ENCODE results near the gene FXYD2.
"Not testable (repeated sequence)": the region's sequence is repeated elsewhere in the genome, so short reads cannot be mapped to it uniquely, and the experiment has no call there.

FXYD2 gene

DNA sequence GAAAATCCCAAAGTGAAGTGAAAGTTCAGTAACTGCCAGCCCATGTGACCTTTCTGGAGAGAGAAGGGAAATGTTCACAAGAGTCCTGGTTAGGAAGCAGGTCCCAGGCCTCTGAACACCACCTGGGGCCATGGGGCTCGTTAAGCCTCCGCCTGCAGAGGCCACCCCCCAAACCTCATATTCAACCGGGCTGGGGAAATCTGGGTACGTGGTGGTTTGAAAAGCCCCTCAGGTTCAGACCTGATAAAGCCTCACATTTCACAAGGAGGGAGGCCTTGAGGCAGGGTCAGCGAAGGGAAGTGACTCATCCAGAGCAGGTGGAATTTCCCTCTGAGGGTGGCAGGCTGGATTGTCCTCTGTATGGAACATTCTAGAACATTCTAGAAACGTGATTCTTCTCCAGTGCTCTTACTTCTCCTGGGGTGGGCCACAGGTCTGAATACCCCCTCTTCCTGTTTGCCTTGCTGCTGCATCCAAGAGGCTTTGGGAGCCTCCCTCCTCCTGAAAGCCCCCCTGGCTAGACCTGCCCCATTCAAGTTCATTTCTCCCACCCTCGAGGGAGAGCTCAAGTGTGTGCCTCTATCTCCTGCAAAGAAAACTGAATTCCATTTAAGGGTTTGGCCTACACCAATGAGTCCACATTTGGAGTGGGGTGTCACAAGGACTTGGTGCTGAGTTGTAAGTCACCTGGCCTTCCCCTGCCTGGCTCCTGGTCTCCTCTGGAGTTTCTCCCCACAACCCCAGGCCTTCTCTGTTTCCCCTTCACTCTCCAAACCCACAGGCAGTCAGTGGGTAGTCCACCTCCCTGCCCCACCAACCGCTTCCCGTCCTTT is 6.3 kb downstream of the FXYD2 start:
- peaks cover 32% of the 10 kb centered on the region for H3K4me1 ChIP-seq (ENCODE audit: insufficient read depth, low read length)
- no peak overlapping the region for H3K4me3 ChIP-seq (ENCODE audit: low read length)
- H2AFZ ChIP-seq (ENCODE audit: low read depth, low read length) = no peak overlapping the region
- H3K36me3 ChIP-seq (ENCODE audit: insufficient read depth, low read length) = no peaks in the 10 kb centered on the region
- no peaks in the 10 kb centered on the region for H3K9me3 ChIP-seq (ENCODE audit: low read length)
- peaks cover 5% of the 10 kb centered on the region for H3K27me3 ChIP-seq (ENCODE audit: insufficient read depth, low read length)

DNA sequence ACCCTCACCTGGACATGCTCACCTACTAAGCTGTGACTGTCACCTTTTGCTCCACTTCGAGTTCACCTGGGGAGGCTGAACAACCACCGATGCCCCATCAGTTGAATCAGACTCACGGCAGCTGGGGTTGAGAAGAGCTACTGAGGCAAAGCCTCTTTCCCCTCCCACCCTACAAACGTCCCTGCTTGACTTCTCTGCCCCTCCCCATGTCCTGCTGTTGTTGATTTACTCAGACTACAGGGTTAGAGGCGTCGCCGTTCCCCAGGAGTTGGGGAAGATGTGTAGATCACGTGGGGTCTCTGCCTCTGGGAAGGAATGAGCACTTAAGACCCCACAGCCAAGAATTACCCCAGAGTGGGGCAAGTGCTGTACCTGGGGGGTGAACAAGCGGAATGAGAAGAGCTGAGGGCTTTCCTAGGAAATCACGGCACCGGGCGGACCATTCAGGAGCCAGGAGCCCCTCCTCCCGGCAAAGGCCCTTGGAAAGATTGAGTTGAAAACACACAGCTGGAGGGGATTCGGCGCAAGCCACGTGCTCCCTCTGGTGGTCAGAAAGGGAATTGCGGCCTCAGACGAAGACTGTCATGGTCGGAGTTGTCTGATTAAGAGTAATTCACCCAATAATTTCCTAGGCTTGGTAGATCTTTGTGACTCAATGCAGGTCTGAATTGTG is 7.0 kb downstream of the FXYD2 start:
- Histone ChIP-seq H3K4me3 (ENCODE audit: low read length) (no peak overlapping the region), H3K9me3 (ENCODE audit: low read length) (no peaks in the 10 kb centered on the region), H3K27me3 (ENCODE audit: insufficient read depth, low read length) (no peaks in the 10 kb centered on the region), H3K36me3 (ENCODE audit: insufficient read depth, low read length) (no peaks in the 10 kb centered on the region), H2AFZ (ENCODE audit: low read depth, low read length) (no peak overlapping the region), H3K4me1 (ENCODE audit: insufficient read depth, low read length) (peaks cover 32% of the 10 kb centered on the region)

DNA sequence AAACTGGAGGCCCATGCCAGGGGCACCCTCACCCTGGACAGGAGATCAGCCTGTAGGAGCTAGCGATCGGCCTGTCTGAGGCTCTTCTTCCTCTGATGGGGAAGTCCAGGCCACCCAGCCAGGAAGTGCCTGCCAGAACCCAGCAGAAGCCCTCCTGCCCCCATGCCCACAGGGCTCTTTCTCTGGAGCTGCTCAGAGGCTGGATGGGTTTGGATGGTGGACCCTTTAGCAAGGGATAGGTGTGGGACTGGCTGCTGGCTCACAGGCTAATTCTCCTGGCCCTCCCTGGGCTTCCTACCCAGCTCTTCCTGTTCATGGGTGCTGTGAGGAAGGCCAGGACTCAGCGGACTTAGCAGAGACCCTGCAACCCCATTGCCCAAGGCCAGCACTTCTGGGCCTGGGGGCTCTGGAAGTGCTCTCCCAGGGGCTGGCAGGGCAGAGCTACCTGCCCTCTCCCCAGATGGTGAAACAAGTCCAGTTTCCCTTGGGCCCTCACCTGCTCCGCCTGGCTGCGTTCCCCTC is 7.6 kb downstream of the FXYD2 start:
- H2AFZ ChIP-seq (ENCODE audit: low read depth, low read length) = no peak overlapping the region
- no peaks in the 10 kb centered on the region for H3K27me3 ChIP-seq (ENCODE audit: insufficient read depth, low read length)
- H3K4me3 ChIP-seq (ENCODE audit: low read length) = no peak overlapping the region
- peaks cover 32% of the 10 kb centered on the region for H3K4me1 ChIP-seq (ENCODE audit: insufficient read depth, low read length)
- no peaks in the 10 kb centered on the region for H3K9me3 ChIP-seq (ENCODE audit: low read length)
- H3K36me3 ChIP-seq (ENCODE audit: insufficient read depth, low read length) = no peaks in the 10 kb centered on the region

DNA sequence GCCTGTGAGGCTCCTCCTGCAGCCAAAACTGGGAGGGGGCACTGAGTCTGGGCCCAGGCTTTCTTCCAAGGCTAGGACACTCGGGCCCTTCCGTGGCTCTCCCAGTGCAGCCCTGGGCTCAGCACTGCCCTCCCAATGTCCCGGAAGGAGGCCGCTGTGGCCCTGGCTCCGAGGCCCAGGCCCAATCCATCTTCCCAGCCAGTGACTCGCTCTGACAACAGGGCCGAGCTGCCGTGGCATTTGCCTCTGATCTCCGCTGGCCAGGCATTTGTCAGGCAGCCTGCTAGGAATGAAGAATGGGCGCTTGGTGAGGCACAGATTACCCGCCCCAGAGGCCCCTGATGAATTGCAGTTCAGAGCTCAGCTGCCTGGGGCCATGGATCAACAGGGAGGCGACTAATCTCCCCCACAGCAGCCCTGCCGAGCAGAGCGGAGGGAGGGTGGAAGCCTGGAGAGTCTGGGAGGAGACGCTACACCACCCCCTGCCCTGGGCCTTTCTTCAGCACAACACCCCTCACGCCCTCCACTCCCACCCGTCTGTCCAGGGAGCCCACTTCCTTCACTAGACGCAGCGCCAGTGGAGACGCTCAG is 8.3 kb downstream of the FXYD2 start:
- Histone ChIP-seq H2AFZ (ENCODE audit: low read depth, low read length) (no peak overlapping the region), H3K9me3 (ENCODE audit: low read length) (no peaks in the 10 kb centered on the region), H3K4me1 (ENCODE audit: insufficient read depth, low read length) (peaks cover 32% of the 10 kb centered on the region), H3K4me3 (ENCODE audit: low read length) (no peak overlapping the region), H3K36me3 (ENCODE audit: insufficient read depth, low read length) (no peaks in the 10 kb centered on the region), H3K27me3 (ENCODE audit: insufficient read depth, low read length) (no peaks in the 10 kb centered on the region)

DNA sequence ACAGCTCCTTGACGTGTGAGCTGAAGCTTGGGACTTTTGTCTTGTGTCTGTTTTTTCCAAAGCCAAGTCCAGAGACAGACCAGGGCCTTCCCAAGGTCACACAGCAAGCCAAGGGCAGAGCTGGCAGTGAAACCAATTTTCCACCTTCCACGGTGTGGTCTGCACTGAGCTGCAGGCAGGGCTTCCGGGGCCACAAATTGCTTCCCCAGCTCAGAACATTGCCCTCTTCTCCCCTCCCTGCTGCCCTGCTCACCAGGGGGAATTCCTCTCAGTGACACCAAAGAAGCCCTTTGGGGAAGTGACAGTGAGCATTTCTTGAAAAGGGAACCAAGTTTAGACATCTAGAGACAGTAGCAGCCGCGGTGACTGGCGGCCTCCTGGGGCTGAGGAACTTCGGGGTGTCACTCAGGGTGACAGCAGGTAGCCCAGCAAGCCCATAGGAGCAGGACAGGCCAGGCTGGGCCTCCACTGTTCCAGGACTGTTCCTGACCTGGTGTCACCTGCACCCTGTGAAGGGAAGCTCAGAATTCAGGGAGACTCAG is 9.2 kb downstream of the FXYD2 start:
- Histone ChIP-seq H3K4me1 (ENCODE audit: insufficient read depth, low read length) (peaks cover 32% of the 10 kb centered on the region), H2AFZ (ENCODE audit: low read depth, low read length) (no peak overlapping the region), H3K27me3 (ENCODE audit: insufficient read depth, low read length) (no peaks in the 10 kb centered on the region), H3K4me3 (ENCODE audit: low read length) (no peak overlapping the region), H3K36me3 (ENCODE audit: insufficient read depth, low read length) (no peaks in the 10 kb centered on the region), H3K9me3 (ENCODE audit: low read length) (no peaks in the 10 kb centered on the region)

DNA sequence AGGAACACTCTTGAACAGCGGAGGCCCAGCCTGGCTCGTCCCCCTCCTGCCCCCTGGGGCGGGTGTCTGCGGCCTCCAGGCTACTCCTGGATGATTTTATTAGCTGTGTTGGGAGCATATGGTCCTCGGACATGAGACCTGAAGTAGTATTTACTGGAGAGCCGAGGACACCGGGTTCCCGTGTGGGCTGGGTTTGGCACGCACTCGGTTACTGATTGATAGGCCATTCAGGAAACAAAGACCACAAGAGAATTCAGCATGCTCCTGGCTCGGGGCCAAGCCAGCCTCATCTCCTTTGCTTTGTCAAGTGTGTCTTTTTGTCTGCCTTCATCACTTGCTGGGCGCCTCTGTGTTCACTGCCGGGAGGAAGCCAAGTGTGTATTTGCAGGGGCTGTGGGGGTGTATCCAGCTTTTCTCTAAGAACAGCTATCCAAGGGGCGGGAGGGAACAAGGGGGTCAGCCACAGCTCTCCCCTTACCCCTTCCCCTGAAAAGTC is 9.7 kb downstream of the FXYD2 start:
- Histone ChIP-seq H3K27me3 (ENCODE audit: insufficient read depth, low read length) (no peaks in the 10 kb centered on the region), H3K4me1 (ENCODE audit: insufficient read depth, low read length) (peaks cover 32% of the 10 kb centered on the region), H2AFZ (ENCODE audit: low read depth, low read length) (no peak overlapping the region), H3K36me3 (ENCODE audit: insufficient read depth, low read length) (no peaks in the 10 kb centered on the region), H3K4me3 (ENCODE audit: low read length) (no peak overlapping the region), H3K9me3 (ENCODE audit: low read length) (no peaks in the 10 kb centered on the region)

DNA sequence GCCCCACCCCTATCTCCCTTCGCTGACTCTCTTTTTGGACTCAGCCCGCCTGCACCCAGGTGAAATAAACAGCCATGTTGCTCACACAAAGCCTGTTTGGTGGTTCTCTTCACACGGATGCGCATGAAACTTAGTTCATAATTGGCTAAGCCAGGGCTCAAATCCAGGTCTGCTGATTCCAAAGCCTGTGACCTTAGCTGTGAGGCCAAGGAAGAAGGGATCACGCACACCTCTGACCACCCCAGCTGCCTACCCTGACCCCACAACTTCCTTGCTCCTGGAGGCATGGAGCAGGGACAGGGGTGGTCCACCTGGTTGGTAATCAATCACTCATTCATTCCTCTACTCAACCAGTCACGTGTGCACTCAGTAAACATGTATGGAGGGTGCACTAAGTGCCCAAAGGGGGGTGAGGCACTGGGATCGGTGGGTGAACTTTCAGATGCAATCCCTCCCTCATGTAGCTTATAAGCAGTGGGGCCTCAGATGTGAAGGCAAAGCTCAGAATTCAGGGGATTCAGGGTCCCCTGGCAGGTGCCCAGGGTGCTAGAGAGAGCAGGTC is 10.3 kb downstream of the FXYD2 start:
- peaks cover 32% of the 10 kb centered on the region for H3K4me1 ChIP-seq (ENCODE audit: insufficient read depth, low read length)
- H3K4me3 ChIP-seq (ENCODE audit: low read length) = no peak overlapping the region
- no peaks in the 10 kb centered on the region for H3K27me3 ChIP-seq (ENCODE audit: insufficient read depth, low read length)
- H3K9me3 ChIP-seq (ENCODE audit: low read length) = no peaks in the 10 kb centered on the region
- no peak overlapping the region for H2AFZ ChIP-seq (ENCODE audit: low read depth, low read length)
- no peaks in the 10 kb centered on the region for H3K36me3 ChIP-seq (ENCODE audit: insufficient read depth, low read length)

DNA sequence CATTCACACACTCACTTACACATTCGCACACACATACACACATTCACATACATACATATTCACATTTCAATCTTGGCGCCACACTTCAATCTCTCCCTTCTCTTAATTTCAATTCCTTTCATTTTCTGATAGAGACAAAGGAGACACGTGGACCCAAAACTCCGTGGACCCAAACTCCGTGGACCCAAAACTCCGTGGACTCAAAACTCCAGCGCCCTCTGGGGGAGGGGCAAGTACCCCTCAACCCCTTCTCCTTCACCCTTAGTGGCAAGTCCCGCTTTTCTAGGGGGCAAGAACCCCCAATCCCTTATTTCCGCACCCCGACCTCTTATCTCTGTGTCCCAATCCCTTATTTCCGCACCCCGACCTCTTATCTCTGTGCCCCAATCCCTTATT is 14.5 kb downstream of the FXYD2 start:
- H3K27me3 ChIP-seq (ENCODE audit: insufficient read depth, low read length); H2AFZ ChIP-seq (ENCODE audit: low read depth, low read length); H3K9me3 ChIP-seq (ENCODE audit: low read length); H3K4me1 ChIP-seq (ENCODE audit: insufficient read depth, low read length); H3K36me3 ChIP-seq (ENCODE audit: insufficient read depth, low read length); H3K4me3 ChIP-seq (ENCODE audit: low read length): not testable (repeated sequence)

DNA sequence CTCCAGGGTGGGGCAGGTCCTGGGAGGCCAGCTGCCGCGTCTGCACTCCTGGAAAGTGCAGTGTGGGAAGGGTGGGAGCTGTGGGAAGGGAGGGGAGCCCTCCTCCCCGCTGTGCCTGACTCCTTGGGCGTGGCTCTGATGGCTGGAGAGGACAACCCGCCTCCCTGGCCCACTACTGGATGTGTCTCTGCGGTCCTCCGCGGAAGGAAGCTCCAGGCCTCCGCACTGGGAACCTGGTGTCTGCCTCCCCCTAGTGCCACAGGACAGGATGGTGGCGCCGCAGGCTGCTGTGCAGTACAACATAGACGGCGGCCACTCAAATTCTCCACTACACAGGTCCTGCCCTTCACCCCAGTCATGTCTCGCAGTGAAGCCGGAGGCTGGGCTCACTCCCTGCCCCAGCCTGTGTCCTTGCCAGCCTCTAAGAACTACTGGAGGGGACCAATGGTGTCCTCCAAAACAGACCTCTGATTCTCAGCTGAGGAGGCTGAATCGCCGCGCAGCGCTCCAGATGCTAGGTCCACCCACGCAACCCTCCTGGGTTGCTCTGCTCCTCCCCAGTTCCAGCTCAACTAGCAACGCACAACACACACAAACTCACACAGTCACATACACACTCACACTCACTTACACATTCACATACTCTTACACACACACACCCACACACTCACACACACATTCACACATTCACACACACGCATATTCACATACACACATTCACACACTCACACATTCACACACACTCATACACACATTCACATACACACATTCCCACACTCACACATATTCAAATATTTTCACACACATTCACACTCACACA is 15.1 kb downstream of the FXYD2 start:
- Histone ChIP-seq H3K9me3 (ENCODE audit: low read length) (no peaks in the 10 kb centered on the region), H3K27me3 (ENCODE audit: insufficient read depth, low read length) (peaks cover 2% of the 10 kb centered on the region), H3K4me3 (ENCODE audit: low read length) (no peak overlapping the region), H3K36me3 (ENCODE audit: insufficient read depth, low read length) (no peaks in the 10 kb centered on the region), H3K4me1 (ENCODE audit: insufficient read depth, low read length) (peaks cover 3% of the 10 kb centered on the region), H2AFZ (ENCODE audit: low read depth, low read length) (no peak overlapping the region)

DNA sequence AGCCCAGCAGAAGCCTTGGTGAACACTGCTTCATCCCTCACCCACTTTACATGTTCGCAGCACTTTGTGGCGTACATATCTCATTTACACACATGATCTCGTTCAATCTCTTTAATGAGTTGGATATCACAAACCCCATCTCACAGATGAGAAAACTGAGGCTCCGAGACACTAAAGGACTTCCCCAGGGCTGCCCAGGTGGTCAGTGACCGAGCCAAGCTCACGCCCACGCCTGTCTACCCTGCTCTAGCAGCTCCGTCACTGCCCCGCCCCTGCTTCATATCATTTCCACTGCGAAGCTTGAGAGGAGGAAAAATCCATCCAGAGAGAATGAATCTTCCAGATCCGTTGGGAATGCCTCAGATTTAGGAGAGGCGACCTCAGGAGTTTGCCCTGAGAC is 15.8 kb downstream of the FXYD2 start:
- no peaks in the 10 kb centered on the region for H3K9me3 ChIP-seq (ENCODE audit: low read length)
- no peak overlapping the region for H2AFZ ChIP-seq (ENCODE audit: low read depth, low read length)
- no peaks in the 10 kb centered on the region for H3K36me3 ChIP-seq (ENCODE audit: insufficient read depth, low read length)
- H3K27me3 ChIP-seq (ENCODE audit: insufficient read depth, low read length) = peaks cover 2% of the 10 kb centered on the region
- H3K4me1 ChIP-seq (ENCODE audit: insufficient read depth, low read length) = no peaks in the 10 kb centered on the region
- H3K4me3 ChIP-seq (ENCODE audit: low read length) = no peak overlapping the region

DNA sequence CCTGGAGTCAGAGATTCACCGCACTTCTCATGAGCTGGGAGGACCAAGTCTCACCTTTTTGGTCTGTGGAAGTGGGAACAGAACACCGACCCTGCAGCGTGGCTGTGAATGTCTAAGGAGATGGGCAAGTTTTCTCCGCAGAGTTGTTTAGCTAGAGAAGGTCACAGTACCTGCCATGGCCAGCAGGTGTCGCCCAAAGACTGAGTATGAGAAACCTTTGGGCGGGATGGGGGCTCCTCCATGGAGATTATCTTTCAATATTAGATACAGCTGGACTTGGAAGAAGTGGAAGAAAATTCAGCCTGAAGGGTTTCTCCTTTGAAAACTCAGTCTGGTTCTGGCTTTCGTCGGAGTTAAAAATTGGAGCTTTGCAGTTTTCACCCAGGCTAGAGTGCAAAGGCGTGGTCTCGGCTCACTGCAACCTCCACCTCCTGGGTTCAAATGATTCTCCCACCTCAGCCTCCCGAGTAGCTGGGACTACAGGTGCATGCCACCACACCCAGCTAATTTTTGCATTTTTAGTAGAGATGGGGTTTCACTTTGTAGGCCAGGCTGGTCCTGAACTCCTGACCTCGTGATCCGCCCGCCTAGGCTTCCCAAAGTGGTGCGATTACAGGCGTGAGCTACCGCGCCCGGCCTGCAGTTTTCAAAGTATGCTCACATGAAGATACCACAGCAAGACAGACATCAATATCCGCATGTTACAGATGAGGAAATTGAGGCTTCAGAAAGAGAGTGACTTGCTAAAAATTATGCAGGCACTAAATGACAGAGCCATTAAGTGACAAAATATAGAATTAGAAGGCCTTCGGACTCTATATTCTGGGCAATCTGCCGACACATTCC is 16.8 kb downstream of the FXYD2 start:
- Histone ChIP-seq H3K36me3 (ENCODE audit: insufficient read depth, low read length) (no peaks in the 10 kb centered on the region), H3K9me3 (ENCODE audit: low read length) (no peaks in the 10 kb centered on the region), H3K27me3 (ENCODE audit: insufficient read depth, low read length) (peaks cover 2% of the 10 kb centered on the region), H3K4me1 (ENCODE audit: insufficient read depth, low read length) (no peaks in the 10 kb centered on the region), H2AFZ (ENCODE audit: low read depth, low read length) (no peak overlapping the region), H3K4me3 (ENCODE audit: low read length) (no peak overlapping the region)

Data from neuron (in vitro differentiated cells).